Midbrain (tissue), 1 donor: Measurements from ENCODE around the gene ALPK3.

Experiments used
- DNase-seq: peaks from one replicate; lab custom pipeline; 2025; lab: John Stamatoyannopoulos, UW

ALPK3 gene

DNA sequence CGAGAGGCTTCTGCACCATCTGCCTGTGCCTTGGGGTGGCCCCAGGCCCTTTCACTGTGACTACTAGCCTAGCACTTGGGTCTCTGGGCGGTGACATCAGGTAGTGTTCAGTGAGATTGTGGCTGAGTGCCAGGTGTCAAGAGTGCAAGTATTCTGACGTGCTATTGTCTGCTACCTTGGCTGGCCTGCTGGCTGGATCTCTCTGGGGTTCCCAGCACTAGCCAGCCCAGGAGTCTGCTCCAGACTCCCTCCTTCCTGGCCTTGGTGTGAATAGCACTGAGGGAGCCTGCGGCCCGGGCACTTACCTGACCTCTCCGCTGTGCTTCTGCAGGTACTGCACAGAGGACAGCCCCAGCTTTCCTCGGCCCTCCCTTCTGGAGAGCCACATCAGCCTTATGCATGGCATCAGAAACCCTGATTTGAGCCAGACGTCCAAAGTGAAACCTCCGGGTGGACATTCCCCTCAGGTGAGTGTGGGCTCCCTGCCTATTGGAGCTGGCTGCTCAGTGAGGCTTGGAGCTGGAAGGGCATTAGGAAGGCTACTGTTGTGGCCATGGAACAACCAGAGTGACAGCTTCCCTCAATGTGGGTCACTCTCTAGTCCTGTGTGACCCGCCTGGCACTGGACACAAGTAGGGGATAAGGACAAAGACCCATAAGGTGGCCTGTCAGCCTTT lies 17.5 kb upstream of the ALPK3 start:
- no peak for DNase-seq

DNA sequence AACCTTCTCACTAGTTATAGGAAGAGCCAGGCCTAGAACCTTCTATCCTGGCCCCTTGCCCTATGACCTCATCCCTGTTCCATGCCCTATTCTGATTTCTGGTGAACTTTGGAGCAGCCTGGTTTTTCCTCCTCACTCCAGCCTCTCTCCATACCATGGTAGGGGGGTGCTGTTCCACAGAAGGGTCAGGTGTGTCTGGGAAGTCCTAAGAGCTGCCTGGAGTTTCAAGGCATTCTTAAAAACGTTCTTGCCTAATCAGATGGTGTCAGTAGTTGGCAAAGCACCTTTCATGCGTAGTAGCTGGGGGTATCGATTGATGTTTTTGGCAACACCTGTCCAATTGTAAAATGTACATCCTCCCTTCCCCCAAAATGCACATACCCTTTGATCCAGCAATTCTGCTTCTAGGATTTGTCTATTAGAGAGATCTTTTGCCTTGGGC lies 16.8 kb upstream of the ALPK3 start:
- DNase-seq: no peak

DNA sequence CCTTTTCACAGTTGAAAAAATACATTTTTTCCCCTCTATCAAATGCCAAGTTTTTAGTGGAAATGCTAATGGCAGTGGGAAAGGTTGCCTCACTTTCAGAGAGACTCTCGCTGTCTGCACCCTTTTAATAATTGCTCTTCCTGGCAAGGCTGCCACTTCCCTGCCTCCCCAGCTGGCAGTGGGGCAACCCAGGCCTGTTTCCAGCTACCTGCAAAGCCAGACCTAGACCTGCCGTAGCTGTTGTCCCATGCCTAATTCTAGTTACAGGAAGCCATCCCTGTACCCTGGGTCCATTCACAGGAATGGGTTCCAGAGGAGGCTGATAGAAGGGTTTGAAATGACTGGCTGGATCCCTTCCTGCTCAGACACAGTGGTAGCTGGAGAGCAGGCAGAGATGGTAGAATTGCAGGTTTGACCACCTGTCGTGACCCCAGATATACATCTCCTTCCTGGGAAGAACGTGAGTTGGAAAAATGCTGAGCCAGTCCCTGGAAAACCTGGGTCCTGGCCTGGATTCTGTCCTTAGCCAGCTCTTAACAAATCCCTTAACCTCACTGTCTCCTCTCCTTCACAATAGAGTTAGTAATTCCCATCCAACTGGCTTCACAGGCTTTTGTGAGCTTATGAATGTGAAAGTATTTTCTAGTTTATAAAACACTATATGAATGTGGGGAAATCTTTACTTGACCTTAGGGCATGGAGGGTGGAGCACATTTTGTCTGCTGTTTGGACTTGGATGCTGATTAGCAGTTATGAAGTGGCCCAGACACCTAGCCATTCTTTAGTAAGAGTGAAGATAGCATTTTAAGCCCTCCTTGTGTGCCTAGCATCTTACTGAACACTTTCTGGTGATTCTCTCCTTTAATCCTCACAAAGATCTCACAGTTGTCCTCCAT lies 12.9 kb upstream of the ALPK3 start:
- DNase-seq: no peak

DNA sequence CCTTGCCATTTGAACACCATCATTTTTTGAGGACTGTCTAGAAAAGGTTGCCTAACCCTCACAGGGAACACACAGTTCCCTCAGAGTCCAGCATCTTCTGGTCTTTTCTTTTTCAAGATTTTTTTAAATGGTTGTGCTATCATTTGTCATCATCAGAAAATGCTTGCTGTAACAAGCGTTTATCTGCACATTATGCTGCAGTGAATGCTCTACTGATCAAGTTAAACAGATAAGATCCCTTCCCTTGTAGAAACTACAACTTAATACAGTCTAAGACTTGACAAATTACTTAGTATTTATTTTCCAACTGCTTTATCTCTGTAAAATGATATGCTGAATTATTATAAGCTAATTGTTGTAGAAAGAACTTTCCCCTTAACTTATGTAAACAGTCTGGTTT lies 11.9 kb upstream of the ALPK3 start:
- DNase-seq: no peak

DNA sequence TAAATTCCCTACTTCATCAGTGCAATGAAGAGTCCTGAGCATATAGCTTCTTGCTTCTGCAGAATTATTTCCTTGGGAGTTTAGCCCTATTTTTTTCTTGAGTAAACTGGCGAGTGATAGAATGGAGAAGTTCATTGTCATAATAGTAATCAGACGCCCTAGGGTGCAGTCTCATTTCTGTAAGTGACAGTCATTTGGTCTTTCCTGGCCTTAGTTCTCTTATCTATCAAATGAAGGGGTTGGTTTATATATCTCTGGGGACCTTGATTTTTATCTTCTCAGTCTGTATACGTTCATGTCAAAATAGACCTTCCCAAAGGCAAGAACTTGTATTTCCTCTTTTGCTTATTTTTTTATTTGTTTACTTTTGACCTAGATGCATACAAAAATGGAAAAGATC lies 9.9 kb upstream of the ALPK3 start:
- DNase-seq: no peak

DNA sequence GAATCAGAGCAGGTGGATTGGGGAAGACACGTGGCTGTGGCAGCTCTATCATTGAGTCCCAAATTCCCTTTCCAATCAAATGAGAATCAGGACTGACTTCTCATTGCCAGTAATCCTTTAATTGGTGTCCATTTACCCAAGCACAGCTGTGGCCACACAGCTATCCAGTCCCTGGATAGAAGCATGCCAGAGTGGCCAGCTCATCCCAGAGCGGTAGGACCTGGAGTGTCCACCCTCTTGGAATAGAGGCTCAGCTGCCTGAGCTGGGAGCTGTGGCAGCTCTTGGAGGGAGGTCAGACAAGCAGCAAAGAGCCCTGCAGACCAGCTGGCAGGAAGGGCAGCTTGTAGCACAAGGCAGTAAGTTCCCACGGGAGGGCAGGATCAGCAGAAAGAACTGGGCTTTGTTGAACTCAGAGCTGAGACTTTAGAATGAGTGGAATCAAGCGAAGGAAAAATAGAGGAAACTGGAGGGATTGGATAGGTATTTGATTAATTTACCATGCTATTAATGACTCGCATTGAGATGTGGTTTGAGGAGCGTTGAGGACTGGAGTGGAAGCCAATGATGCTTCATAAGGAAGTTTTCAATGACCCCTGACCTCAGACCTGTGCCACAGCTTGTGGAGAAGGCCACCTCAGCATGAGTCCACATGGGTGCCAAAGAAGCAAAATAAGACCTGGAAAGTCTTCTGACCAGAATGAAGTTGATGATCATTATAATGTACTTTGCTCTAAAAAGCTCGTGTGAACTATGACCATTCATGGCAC lies 6.9 kb upstream of the ALPK3 start:
- no peak for DNase-seq

DNA sequence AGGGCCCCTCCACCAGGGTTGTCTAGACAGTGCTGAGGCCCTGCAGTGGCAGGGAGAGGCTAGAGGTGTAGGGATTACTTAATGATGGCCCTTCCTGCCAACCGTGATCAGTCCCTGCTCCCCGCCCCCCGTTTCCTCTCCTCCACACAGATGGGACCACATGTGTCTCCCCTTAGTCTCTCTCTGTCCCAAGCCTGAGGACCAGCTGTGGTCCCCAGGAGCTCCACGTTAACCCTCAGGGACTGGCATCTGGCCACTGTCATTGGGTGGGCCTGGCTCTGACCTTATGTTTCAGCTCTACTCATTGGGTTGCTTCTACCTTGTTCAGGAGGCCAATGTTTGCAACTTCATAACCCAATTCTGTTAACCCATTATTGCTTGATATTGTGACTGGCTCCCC lies 6.0 kb upstream of the ALPK3 start:
- no peak for DNase-seq

DNA sequence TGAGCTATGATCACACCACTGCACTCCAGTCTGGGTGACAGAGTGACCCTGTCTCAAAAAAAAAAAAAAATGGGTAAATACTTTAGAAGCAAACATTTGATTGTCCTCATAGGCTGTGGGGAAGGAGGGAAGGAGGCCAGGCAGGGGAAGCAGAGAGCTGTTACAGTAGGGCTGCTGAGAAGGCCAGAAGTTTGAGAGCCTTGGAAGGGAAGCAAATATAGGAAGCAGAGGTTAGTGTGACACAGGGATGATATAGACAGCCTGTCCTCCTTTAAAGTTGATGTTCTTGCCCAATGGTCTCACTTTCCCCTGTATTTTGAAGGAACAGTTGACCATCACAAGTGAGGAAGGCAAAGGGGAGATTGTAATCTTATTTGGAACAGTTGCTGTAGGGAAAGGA lies 5.3 kb upstream of the ALPK3 start:
- DNase-seq: no peak

DNA sequence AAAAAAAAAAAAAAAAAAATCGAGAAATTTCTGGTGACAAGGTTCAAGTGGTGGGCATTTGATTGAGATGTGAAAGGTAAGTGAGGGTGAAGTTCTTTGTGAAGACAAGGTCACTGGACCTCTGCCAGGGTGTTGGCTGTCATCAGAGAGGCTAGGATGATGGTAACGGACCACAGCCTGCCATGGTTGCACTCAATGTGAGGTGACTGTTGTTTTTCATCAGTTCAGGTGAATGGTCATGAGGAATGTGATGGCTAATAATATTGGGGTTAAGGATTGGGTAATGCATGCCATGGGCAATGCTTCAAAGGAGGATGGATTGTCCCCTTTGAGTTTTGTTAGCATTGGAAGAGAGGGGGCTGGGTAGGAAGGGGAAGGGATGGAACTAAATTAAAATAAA lies 4.3 kb upstream of the ALPK3 start:
- no peak for DNase-seq

DNA sequence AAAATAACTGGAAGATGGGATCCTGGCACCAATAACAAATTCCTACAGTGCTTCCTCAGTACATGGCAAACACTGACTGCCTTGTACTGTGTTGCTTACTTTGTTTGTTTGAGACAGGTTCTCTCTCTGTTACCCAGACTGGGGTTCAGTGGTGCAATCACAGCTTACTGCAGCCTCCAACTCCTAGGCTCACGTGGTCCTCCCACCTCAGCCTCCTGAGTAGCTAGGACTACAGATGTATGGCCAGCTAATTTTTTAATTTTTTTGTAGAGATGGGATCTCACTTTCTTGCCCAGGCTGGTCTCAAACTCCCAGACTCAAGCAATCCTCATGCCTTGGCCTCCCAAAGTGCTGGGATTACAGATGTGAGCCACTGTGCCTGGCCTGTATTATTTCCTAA lies 3.7 kb upstream of the ALPK3 start:
- no peak for DNase-seq

DNA sequence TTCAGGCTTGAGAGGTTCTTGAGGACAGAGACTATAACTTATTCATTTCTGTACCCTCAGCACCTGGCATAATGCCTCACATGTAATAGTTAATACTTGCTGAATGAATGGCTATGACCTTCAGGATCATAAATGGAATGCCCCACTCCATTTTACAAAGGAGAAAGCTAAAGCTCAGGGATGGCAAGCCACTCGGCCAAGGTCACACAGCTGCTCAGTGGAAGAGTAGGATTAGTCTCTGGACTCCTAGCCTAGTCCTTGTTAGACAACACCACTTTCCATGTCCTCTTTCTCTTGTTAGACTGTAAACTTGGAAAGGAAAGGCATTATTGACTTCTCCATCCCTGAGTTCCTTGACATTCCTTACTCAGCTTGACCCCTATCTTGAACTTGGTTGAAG lies 3.2 kb upstream of the ALPK3 start:
- no peak for DNase-seq

DNA sequence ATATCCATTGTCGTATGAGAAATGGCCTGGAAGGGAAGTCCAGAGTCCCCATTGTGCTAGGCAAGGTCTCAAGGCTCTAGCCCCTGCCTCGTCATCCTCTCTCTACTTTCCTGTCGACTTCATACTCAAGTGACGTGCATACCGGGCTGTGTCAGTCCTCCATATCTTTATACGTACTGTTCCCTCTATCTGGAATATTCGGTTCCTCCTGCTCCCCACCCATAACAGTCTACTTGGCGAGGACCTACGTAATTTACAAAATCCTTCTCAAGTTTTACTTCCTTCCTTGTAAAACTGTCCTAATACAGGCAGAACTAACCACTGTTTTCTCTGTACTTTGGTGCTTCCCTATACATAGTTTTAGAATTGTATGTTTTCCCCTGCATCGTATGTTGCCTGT lies 2.2 kb upstream of the ALPK3 start:
- DNase-seq: no peak

DNA sequence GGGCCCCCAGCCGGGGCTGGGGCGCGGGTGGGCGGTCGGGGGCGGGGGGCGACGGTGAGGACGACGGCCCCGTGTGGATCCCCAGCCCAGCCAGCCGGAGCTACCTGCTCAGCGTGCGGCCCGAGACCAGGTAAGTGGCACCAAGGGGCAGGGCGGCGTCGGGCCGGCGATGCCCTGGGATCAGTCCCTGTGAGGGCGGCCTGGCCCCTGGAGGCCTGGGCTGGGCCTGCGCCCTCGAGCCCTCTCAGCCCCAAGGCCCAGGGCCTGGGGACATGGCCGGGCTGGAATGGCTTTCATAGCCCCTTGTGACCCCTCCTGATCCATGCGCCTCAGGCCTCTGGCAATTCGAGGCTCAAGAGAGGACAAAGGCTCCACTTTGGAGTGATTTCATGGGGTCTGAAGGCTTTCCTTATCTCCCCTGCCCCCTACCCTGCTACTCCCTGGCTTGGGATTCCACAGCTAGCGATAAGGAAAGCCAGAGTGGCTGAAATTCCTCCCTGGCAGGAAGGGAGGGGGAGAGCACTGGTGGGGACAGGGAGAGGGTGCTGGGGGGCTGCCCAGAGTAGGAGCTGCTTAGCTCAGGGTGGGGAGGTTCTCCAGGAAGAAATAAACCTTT lies 418 bp downstream of the ALPK3 start:
- no peak for DNase-seq

DNA sequence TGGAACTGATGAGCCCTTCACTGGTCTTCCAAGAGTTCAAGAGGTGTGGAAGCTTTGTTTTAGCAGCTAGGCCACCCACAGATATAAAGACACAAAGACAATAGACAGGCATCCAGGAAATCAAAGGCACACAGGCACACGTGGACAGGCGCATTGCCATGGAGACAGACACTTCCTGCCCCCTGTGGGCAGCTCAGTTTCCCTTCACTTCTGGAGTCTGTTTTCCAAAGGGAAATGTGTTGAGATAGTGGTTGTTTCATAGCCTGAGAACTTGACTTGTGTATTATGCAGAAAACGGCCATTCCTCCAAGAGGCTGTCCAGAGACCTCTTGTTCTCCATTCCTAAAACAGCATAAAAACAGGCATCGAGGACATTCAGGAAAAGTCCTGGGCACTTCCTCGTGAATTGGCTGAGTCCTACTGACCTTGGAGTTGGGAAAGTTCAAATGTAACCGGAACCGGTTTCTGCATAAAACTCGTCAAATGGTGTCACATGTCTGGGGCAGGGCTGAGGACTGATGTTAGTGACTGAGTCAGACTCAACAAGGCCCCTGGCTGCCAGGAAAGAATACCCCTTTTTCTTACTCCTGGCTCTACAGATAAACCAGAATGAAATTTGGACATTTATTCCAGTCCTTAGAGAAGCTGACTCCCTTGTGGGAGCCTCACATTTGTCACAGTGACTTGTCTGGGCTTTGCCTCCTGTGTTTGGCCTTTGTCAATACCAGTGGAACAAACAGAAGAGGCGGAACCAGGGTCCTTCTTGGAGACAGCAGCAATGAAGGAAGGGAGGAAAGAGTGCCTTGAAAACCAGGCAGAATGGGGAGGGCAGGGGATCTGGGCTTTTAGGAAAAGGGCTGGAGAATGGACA lies 1.3 kb downstream of the ALPK3 start:
- no peak for DNase-seq

DNA sequence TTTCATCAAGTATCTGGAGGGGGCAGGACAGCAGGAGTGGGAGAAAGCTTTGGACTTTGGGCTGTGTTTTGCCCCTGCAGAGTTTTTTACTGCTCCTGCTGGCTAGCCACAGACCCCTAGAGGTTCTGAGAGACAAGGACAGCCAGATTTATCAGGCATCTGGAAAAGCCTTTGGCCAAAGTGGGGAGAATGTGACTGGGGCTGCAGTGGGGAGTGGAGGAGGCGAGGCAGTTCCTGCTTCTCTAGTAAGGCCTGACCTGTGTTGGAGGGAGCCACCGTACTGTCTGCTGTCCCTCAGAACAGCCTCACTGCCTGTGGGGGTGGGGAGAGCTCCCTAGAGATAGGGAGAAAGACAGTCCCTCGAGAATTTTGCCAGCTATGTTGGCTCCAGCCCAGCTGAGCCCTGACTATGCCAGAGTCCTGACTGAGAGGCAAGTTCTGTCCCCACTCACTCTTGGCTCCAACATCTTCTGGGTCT lies 2.2 kb downstream of the ALPK3 start:
- DNase-seq: no peak

DNA sequence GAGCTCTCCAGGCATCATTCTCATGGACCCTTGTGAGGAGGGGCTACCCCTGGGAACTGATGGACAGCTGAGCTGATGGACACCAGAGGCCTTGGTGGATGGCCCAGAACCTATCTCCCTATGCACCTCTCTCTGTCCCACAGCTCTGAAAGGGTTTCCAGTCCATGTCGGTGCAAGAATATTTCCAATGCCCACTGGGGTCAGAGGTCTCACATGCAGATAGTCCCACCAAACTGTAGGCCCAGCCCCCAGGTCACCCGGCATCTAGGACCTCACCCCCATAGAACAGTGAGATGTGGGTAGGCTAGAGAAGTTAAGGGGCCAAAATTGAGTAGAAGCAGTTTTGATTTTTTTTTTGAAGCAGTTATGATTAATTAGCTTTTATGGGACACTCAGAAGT lies 2.6 kb downstream of the ALPK3 start:
- DNase-seq: no peak

DNA sequence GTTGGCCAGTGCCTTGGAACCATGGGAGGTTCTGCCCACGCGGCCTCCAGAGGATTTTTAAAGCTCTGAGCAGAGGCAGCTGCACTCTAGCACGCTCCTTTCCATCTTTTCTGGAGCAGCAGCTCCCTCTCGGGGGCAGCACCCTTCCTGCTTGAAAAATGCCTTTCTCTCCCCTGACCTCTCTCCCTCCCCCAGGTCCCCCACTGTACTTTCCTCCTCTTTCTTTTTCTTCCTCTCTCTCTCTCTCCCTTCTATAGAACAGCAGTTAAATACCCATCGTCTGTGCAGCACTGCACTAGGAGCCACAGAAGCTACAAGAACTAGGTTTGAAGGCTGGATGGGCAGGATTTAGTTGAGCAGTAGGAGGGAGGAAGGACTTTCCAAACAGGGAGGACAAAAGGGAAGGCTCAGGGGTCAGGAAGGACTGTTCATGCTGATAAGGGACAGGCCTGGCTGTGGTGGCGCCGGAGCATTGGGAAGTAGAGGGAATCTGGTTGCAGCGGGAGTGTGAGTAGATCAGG lies 4.4 kb downstream of the ALPK3 start:
- DNase-seq: no peak

DNA sequence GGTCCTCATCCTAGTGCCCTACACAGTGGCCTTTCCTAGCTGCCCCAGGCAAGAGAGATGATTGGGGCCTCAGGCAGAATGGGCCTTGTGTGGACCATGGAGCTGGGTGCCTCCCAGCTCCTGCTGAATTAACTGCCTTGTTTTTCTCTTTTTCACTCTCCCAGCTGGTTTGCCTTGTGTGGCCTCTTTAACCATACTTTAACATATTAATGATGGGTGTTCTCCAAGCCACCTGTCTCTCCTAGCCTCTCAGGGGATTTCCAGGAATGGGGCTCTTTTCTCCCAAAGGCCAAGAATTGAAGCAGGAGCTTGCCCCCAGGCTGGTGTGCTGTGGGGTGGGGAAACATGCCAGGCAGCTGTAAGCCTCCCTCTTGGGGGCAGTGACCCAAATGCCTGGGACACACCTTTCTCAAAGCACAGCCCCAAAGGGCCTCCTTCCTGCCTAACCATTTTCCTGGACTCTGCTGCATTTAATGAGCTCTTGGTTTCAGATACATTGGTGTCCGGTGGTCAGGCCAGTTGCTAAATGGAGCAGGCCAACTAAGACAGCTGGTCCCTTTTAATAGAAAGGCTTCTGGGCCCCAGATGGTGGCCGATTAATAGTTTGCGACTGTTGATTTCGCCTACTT lies 5.6 kb downstream of the ALPK3 start:
- DNase-seq: no peak

DNA sequence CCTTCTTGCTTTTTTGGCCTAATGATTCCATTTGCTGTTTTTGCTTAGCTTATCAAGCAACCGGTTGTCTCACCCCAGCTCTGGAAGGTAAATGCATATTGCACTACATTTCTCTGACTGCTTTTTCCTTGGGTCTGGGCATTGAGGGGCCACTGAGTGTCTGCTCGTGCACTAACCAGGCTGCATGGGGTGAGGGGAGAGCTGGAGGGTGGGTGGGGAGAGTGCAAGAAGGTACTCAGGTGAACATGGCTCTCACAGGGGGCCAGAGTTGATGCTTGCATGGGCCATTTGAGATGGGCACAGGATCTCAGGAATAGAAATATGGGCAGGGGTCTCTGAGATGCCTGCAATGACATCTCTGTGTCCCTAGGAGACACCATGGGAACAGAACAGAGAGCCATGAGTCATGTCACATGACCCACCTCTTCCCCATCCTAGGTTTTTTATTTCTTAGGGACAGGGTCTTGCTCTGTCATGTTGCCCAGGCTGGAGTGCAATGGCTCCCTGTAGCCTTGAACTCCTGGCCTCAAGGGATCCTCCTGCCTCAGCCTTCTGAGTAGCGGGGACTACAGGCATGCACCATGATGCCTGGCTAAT lies 6.2 kb downstream of the ALPK3 start:
- no peak for DNase-seq
